HepG2 (cell line): ENCODE measurements around the gene KBTBD13. TPM values are rescaled to one million over a fixed set of nuclear protein-coding genes. Genes with fewer than 3 reads are reported as not detected.

Source experiments
- ELF4 ChIP-seq: sonication (generic); formaldehyde crosslinking; IDR thresholded peaks from 2 replicates; pipeline ENCODE4 v1.5.0; 2020; ENCODE audit warnings: missing genetic modification reagents, mild to moderate bottlenecking, moderate library complexity, borderline replicate concordance
- FOXA3 ChIP-seq: IDR thresholded peaks from 2 replicates; pipeline ENCODE4 v1.6.1; 2016; ENCODE audit warnings: missing genetic modification reagents, missing compliant biosample characterization
- GATAD1 ChIP-seq: IDR thresholded peaks from 2 replicates; pipeline ENCODE4 v1.6.1; 2016; ENCODE audit warnings: missing genetic modification reagents, missing compliant biosample characterization
- GMEB1 ChIP-seq: sonication (generic); formaldehyde crosslinking; IDR thresholded peaks from 2 replicates; pipeline ENCODE4 v1.5.1; 2020; ENCODE audit warnings: missing genetic modification reagents, mild to moderate bottlenecking, borderline replicate concordance
- HMGXB4 ChIP-seq, 2 experiments: sonication (generic) in 1 of 2; formaldehyde crosslinking in 1 of 2; IDR thresholded peaks; 2 replicates each; pipeline versions ENCODE4 v1.4.0 to v1.6.1; 2018 to 2020; ENCODE audit warnings: missing genetic modification reagents in 2 of 2, borderline replicate concordance in 1 of 2, low read depth in 1 of 2, mild to moderate bottlenecking in 1 of 2, missing biosample characterization in 1 of 2
- IRF2 ChIP-seq: IDR thresholded peaks from 2 replicates; pipeline ENCODE4 v1.6.1; 2018; ENCODE audit warnings: missing genetic modification reagents, missing compliant biosample characterization
- KDM2A ChIP-seq: sonication (generic); formaldehyde crosslinking; IDR thresholded peaks from 2 replicates; pipeline ENCODE4 v1.4.0; 2020; ENCODE audit warnings: low read depth, missing genetic modification reagents, borderline replicate concordance
- MYPOP ChIP-seq: sonication (generic); formaldehyde crosslinking; IDR thresholded peaks from 2 replicates; pipeline ENCODE4 v1.8.1; 2023; ENCODE audit warnings: mild to moderate bottlenecking, moderate library complexity, missing genetic modification reagents
- NCOA2 ChIP-seq: sonication (generic); formaldehyde crosslinking; IDR thresholded peaks from 2 replicates; pipeline ENCODE4 v1.8.0; 2022; ENCODE audit warnings: inconsistent platforms
- NFRKB ChIP-seq: fragments of 450-650 bp; IDR thresholded peaks from 2 replicates; pipeline ENCODE4 v1.6.1; 2017
- RAD21 ChIP-seq: fragments of 450-650 bp; formaldehyde crosslinking; IDR thresholded peaks from 2 replicates; pipeline ENCODE4 v1.5.0; 2020; ENCODE audit warnings: mild to moderate bottlenecking
- SNAI1 ChIP-seq: sonication (generic); formaldehyde crosslinking; IDR thresholded peaks from 2 replicates; pipeline ENCODE4 v1.5.0; 2020; ENCODE audit warnings: mild to moderate bottlenecking, missing genetic modification reagents, borderline replicate concordance
- SYNCRIP ChIP-seq: fragments of 200-400 bp; formaldehyde crosslinking; IDR thresholded peaks from 2 replicates; pipeline ENCODE4 v1.6.1; 2018; ENCODE audit warnings: mild to moderate bottlenecking, low read depth, low read length; ENCODE audit not compliant: insufficient read depth
- THAP11 ChIP-seq: IDR thresholded peaks from 2 replicates; pipeline ENCODE4 v1.6.1; 2016; ENCODE audit warnings: missing biosample characterization, missing genetic modification reagents
- ZBTB37 ChIP-seq: sonication (generic); formaldehyde crosslinking; IDR thresholded peaks from 2 replicates; pipeline ENCODE4 v1.4.0; 2020; ENCODE audit warnings: mild to moderate bottlenecking, missing genetic modification reagents
- ZNF383 ChIP-seq: sonication (generic); formaldehyde crosslinking; IDR thresholded peaks from 2 replicates; pipeline ENCODE4 v1.4.0; 2020; ENCODE audit warnings: missing genetic modification reagents, mild to moderate bottlenecking, borderline replicate concordance
- ZNF574 ChIP-seq: sonication (generic); formaldehyde crosslinking; IDR thresholded peaks from 2 replicates; pipeline ENCODE4 v1.4.0; 2020; ENCODE audit warnings: missing genetic modification reagents
- ZNF691 ChIP-seq: sonication (generic); formaldehyde crosslinking; IDR thresholded peaks from 2 replicates; pipeline ENCODE4 v1.4.0; 2020; ENCODE audit warnings: missing genetic modification reagents, low read depth, mild to moderate bottlenecking, borderline replicate concordance
- polyA plus RNA-seq, 8 experiments: library from polyadenylated mRNA; depleted of rRNA in 3 of 8; stranded (reverse) in 7 of 8; unstranded in 1 of 8; fragments of >200 nt; fragmentation: Illumina TruSeq in 4 of 8; extraction: Trizol in 4 of 8; gene quantifications; 2 replicates each; pipeline versions ENCODE4 v1.2.1 to v1.2.3, GENCODE V29; 2011 to 2016; ENCODE audit warnings: low read depth in 4 of 8, missing spikeins in 1 of 8, mixed read lengths in 1 of 8; ENCODE audit not compliant: insufficient read depth in 1 of 8
- total RNA-seq, 5 experiments: library from RNA; depleted of rRNA; stranded (reverse); fragments of >200 nt; fragmentation: Illumina TruSeq; extraction: Trizol; gene quantifications; 2 replicates each; pipeline ENCODE4 v1.2.3, GENCODE V29; 2016; ENCODE audit warnings: low read depth in 1 of 5

The KBTBD13 gene
- total and polyA plus RNA-seq, 2 of the 13 experiments (the other 11 are each of a cell fraction or from before 2014, with no cell fraction given) = not detected

- TF ChIP-seq HMGXB4 (CRISPR knock-in tag; IDR thresholded peaks at IDR 0.05; ENCODE audit: borderline replicate concordance in 1 of 2, low read depth in 1 of 2) (peak; percentile 49 to 69; a peak in 3 of 4 replicates), GATAD1 (CRISPR knock-in tag) (peak; percentile 67), NFRKB (no peak), IRF2 (CRISPR knock-in tag) (peak; percentile 62; the same call in 1 of the 2 replicates), SYNCRIP (no peak), SNAI1 (CRISPR knock-in tag) (no peak), THAP11 (peak; percentile 56; the same call in 1 of the 2 replicates), FOXA3 (CRISPR knock-in tag) (peak; percentile 61), ZBTB37 (CRISPR knock-in tag) (no peak), ELF4 (CRISPR knock-in tag) (no peak), ZNF383 (CRISPR knock-in tag) (0 out of 2 replicates have a peak, but pooled peaks have one; percentile 22), NCOA2 (CRISPR knock-in tag) (peak; percentile 52; the same call in 1 of the 2 replicates), MYPOP (0 out of 2 replicates have a peak, but pooled peaks have one; percentile 34), KDM2A (CRISPR knock-in tag) (peak; percentile 83), GMEB1 (CRISPR knock-in tag) (no peak), ZNF574 (CRISPR knock-in tag) (peak; percentile 48; the same call in 1 of the 2 replicates), RAD21 (CRISPR knock-in tag) (peak; percentile 98), ZNF691 (peak; percentile 87; the same call in 1 of the 2 replicates)
Measured at GRCh38 chr15:65054333-65055200, 22.0 kb upstream of the KBTBD13 start (continued).
